ENCODE measurements around the gene SFRP4. TPM values are rescaled to one million over a fixed set of nuclear protein-coding genes. Genes with fewer than 3 reads are reported as not detected.
A peak's percentile ranks its signal among the peaks of the same experiment; 100 is the strongest.

SFRP4 gene
- total RNA-seq, 1 experiment from 2014 or later, result 16.3 TPM

DNA sequence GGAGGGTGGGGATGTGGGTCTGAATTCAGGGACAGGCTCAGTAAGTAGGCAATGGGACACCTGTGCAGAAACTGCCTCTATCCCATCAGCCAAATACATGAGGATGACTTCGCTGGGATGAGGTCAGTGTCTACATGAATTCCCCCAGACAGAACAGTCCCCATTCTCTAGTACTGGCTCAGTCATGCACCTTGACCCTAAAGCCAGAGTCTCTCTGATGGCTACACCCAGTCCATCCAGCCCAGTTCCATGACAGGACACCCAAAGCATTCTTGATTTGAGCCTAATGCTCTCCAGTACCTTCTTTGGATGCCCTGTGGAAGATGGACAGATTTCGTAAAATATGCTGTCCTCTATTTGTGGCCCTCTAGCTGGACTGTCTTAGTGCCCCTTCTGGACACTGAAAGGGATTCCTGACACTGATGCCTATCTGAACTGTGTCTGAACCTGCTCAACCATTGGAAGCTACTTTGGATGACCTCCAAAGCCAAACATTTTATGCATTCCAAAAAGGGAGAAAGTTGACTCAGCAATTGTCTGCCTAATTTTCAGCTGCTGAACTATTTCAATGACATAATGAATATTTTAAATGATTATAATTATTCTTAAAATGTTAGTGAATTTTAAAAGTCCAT lies 14.6 kb downstream of the SFRP4 start:
- no peaks in the 10 kb centered on the region for H3K9me3 ChIP-seq
- no peak overlapping the region for H3K4me3 ChIP-seq
- peak; percentile 22 for DNase-seq
- no peaks in the 10 kb centered on the region for H3K27me3 ChIP-seq
- no peaks in the 10 kb centered on the region for H3K36me3 ChIP-seq

DNA sequence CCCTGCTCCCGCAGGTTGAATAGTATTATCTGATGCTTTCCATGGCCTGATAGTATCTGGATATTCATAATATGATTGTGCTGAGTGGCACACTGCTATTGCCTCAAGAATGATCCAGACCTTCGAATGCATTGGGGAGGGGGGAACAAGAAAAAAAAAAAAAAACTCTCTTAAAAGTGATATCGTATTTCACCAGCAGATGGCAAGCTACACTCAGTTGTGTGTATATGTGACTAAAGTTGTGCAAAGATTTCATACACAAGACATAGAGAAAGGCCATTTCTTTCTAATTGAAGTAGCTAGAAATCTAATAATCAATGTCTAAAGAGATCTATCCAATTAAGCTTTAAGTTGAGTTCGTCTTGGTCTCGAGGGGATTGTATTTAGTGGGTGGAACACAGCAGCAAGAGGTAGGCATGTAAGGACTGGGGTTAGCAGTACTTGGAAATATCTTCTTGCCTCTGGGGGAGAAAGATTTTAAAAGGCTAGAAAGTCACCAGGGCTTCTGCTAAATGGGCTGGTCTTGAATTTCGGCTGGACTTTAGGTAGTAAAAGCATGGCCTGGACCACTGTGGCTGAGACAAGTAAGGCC lies 15.3 kb downstream of the SFRP4 start:
- no peak for DNase-seq
- H3K36me3 ChIP-seq, result no peaks in the 10 kb centered on the region
- H3K4me3 ChIP-seq, result no peak overlapping the region
- no peaks in the 10 kb centered on the region for H3K27me3 ChIP-seq
- no peaks in the 10 kb centered on the region for H3K9me3 ChIP-seq

- H3K9me3 ChIP-seq, result no peaks in the 10 kb centered on the region
- no peaks in the 10 kb centered on the region for H3K27me3 ChIP-seq
- H3K4me3 ChIP-seq, result no peak overlapping the region
Observed at GRCh38 chr7:37899712-37900247, 16.8 kb downstream of the SFRP4 start.

DNA sequence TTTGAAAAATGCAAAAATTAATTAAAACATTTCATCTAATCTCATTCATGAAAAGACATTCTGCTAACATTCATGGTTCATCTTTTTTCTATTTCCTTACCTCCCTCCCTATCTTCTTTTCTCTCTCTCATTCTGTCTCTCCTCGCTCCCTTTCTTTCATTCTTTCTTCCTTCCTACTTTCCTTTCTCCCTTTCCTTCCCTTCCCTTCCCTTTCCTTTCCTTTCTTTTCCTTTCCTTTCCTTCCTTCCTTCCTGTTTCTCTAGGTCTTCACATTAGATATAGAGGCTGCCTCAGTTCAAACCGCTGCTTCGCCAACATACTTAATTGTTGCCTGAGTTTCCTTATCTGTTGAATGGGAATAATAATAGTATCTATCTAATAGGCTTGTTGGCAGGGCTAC lies 21.9 kb downstream of the SFRP4 start:
- Histone ChIP-seq H3K4me3 (no peak overlapping the region), H3K36me3 (no peaks in the 10 kb centered on the region), H3K9me3 (no peaks in the 10 kb centered on the region), H3K27me3 (no peaks in the 10 kb centered on the region)
- no peak for DNase-seq

More at GRCh38 chr7:37899712-37900247, 16.8 kb downstream of the SFRP4 start:
- no peaks in the 10 kb centered on the region for H3K36me3 ChIP-seq
- DNase-seq, result no peak

- no peaks in the 10 kb centered on the region for H3K36me3 ChIP-seq
- no peaks in the 10 kb centered on the region for H3K9me3 ChIP-seq
- no peaks in the 10 kb centered on the region for H3K27me3 ChIP-seq
- H3K4me3 ChIP-seq, result no peak overlapping the region
- no peak for DNase-seq
Observed at GRCh38 chr7:37893359-37893758, 23.3 kb downstream of the SFRP4 start.

DNA sequence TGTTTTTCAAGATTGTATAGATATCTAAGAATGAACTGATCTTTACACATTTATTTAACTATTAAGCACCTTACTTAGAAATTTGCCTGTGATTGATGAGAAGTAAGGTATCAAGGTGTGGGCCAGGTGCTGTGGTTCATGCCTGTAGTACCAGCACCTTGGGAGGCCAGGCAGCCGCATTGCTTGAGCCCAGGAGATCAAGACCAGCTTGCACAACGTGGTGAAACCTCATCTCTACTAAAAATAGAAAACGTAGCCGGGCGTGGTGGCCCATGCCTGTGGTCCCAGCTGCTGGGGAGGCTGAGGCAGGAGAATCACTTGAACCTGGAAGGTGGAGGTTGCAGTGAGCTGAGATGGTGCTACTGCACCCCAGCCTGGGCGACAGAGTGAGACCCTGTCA lies 34.5 kb downstream of the SFRP4 start:
- H3K9me3 ChIP-seq, result no peaks in the 10 kb centered on the region
- H3K4me3 ChIP-seq, result no peak overlapping the region
- no peaks in the 10 kb centered on the region for H3K36me3 ChIP-seq
- peaks cover 2% of the 10 kb centered on the region; the same call in 1 of the 2 replicates for H3K27me3 ChIP-seq
- DNase-seq, result no peak

Other genes with a start within 250 kb of the SFRP4 start
- not detected in 2 replicates for gene GPR141, start 233.1 kb downstream of the SFRP4 start, total RNA-seq (2014; rRNA removed; shearing (Covaris generic); ENCODE audit: low replicate concordance)
- not detected in 2 replicates for gene NME8, start 68.2 kb downstream of the SFRP4 start, total RNA-seq (2014; rRNA removed; shearing (Covaris generic); ENCODE audit: low replicate concordance)
- gene EPDR1, start 3.8 kb upstream of the SFRP4 start, total RNA-seq (2014; rRNA removed; shearing (Covaris generic); ENCODE audit: low replicate concordance), result 18.7 and 24.4 TPM in 2 replicates